Caki2 (cell line): ENCODE measurements around the gene TENT4A. TPM values are rescaled to one million over a fixed set of nuclear protein-coding genes. Genes with fewer than 3 reads are reported as not detected.
A peak's percentile ranks its signal among the peaks of the same experiment; 100 is the strongest.

ENCODE experiments used
- DNase-seq: peaks from one replicate; pipeline ENCODE4 v3.0.0-alpha.2; 2015; ENCODE audit warnings: low read depth
- in situ Hi-C: cut with HindIII; loops from 2 replicates; pipeline ENCODE4 v1.10.0; 2016; ENCODE audit warnings: low sequenced_read_pairs, low pct_unique_long_range_greater_than_20kb, mixed read lengths
- total RNA-seq: library from RNA; depleted of rRNA; stranded (reverse); fragments of >200 nt; shearing (Covaris generic); gene quantifications from 2 replicates; pipeline ENCODE4 v1.2.3, GENCODE V29; 2014; ENCODE audit warnings: low replicate concordance

Gene TENT4A
- total RNA-seq, 1 experiment from 2014 or later, result 6.2 TPM

DNA sequence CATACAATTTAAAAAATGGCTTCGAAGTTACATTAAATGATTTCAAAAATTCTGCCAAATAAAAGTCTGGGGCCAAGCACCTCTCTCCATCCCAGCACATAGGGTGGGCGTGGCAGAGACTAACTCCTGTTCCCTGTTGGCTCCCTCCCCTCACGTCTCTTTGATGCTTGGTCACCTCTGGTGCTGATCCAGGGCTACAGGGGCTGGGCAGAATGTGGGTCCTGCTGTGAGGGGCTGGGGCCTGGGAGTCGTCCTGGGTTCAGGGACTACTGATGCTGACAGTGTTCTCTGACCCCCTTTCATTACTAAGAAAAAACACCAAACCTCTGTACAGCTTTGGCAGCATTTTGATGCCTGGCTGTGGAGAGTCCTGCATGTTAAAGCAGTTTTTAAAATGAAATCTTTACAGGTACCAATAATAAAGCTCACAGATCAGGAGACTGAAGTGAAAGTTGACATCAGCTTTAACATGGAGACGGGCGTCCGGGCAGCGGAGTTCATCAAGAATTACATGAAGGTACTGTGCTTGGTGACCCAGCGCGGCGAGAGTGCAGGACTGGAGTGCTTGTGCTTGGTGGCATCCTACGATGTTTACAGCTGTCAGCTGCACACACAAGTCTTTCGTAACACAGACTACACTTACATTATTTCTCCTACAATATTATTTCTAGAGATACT lies 29.0 kb downstream of the TENT4A start:
- DNase-seq, result no peak
- in situ Hi-C loops, result no loop called here

- no peak for DNase-seq
- in situ Hi-C loops, result no loop called here
These were observed 29.9 kb downstream of the TENT4A start for GRCh38 chr5:6743161-6743560.

- DNase-seq, result no peak
- in situ Hi-C loops, result no loop called here
These were observed 31.8 kb downstream of the TENT4A start for GRCh38 chr5:6744841-6745705.

DNA sequence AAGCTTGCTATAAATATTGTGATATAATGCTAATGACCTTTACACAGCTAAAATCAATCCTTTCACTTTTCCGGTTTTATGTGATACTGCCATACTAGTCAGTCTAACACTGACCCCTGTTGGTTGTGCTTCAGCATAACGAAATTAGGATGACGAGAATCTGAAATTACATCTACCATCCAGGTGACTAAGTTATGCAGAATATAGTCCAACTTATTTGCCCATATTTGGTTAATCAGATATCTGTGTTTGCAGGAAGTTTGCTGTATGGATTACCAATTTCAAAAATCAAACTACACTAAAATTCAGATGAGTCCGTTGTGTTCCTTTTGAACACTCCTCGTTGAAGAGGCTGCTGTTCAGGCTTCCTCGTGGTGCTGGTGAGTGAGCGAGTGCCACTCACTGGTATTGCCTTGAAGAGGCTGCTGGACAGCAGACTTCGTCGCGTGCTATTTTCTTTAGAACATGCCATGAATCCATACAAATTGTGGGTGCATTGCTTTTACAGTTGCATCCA lies 32.5 kb downstream of the TENT4A start:
- in situ Hi-C loops, result no loop called here

DNA sequence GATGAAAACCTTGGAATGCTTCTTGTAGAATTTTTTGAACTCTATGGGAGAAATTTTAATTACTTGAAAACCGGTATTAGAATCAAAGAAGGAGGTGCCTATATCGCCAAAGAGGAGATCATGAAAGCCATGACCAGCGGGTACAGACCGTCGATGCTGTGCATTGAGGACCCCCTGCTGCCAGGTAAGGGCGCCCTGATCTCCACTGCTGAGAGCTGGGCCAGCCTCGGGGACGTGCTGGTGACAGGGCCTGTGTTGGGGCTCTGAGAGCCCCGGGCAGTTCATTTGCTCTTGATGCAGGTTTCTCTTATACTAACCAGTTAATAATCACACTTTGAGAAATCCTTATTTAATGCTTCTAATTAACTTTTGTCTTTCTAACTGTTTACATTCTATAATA lies 33.0 kb downstream of the TENT4A start:
- DNase-seq, result no peak
- in situ Hi-C loops, result no loop called here

More for the DNA sequence above, 32.5 kb downstream of the TENT4A start:
- peak; percentile 39 for DNase-seq

DNA sequence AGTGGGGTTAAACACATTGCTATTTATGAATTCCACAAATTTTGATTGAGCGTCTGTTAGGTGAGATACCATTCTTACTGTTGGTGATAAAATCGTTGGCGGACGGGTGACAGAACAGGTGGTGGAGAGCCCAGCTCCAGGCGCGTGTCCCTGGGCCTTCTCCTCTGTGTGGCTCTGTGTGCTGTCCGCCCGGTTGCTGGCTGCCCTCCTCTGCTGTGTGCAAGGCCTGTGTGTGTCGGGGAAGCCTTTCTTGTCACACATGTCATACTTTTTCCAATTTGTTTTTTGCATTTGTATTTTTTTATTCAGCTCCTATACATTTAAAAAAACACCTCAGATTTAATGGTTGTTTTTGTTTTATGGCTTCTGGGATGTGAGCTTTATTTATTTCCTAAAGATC lies 33.9 kb downstream of the TENT4A start:
- in situ Hi-C loops, result no loop called here
- DNase-seq, result no peak

- in situ Hi-C loops, result no loop called here
- no peak for DNase-seq
These were observed 34.9 kb downstream of the TENT4A start for GRCh38 chr5:6748142-6748541.

GRCh38 chr5:6749026-6749716 lies 35.9 kb downstream of the TENT4A start:
- no peak for DNase-seq
- in situ Hi-C loops, result no loop called here

DNA sequence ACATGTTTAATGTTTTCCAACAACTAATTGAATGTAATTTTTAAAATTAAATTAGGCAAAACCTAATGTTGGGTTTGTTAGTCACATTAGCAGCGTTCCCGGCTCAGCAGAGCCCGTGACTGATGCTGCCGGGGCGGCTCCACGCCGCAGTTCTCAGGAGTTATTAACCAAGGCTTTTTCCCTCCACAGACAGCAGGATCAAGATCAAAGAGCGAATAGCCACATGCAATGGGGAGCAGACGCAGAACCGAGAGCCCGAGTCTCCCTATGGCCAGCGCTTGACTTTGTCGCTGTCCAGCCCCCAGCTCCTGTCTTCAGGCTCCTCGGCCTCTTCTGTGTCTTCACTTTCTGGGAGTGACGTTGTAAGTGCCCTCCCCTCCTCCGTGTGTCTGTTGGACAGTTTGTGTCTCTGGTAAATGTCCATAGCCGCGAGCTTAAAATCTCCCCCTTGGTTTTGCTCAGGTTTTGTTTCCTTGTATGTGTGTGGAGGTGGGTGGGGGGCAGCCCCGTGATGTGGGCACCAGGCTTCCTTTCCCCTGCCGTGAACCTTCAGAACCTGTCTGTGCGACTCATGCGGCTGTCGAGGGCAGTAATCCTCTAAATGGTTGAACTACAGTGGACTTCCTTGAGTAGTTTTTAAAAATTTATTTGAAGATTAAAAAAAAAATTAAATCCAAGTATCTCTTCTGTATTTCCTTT lies 37.1 kb downstream of the TENT4A start:
- in situ Hi-C loops, result no loop called here
- DNase-seq, result no peak

- DNase-seq, result no peak
- in situ Hi-C loops, result no loop called here
These were observed 37.9 kb downstream of the TENT4A start for GRCh38 chr5:6750951-6751685.

GRCh38 chr5:6752236-6752635 lies 39.0 kb downstream of the TENT4A start:
- DNase-seq, result no peak
- in situ Hi-C loops, result no loop called here

DNA sequence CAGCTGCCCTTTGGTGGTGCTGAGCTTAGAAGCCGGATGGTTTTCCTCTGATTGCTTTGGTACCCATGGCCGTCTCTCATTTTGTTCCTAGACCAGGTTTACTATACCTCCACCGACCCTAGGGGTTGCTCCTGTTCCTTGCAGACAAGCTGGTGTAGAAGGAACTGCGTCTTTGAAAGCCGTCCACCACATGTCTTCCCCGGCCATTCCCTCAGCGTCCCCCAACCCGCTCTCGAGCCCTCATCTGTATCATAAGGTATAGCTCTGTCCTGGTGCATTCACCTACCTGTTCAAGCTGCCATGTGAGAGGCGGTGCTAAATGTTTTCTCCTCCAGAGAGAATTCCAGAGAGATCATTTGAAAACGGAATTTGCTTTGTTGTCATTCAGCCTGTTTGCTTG lies 39.5 kb downstream of the TENT4A start:
- in situ Hi-C loops, result no loop called here
- no peak for DNase-seq

GRCh38 chr5:6753851-6754250 lies 40.6 kb downstream of the TENT4A start:
- in situ Hi-C loops, result no loop called here
- DNase-seq, result no peak

- no peak for DNase-seq
- in situ Hi-C loops, result no loop called here
These were observed 41.5 kb downstream of the TENT4A start for GRCh38 chr5:6754766-6755165.

- no peak for DNase-seq
- in situ Hi-C loops, result no loop called here
These were observed 42.3 kb downstream of the TENT4A start for GRCh38 chr5:6755519-6755918.

DNA sequence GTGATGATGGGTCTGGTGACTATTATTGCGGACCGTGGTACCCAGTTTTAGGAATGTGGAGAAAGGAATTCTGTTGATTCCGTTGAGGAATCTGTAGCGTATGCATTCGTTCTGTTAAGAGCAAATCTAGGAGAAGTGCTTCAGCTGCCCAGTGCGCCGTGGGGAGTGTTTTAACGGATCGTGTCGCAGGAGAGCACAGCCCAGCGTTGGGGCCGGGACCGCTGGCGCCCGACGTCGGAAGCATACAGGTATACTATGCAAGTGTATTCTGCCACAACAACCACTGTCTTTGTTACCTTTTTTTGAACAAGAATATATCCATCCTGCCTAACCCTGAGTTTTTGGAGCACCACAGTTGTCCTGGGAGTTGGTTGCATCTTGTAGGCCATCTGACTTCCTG lies 42.7 kb downstream of the TENT4A start:
- no peak for DNase-seq
- in situ Hi-C loops, result no loop called here

- in situ Hi-C loops, result no loop called here
- no peak for DNase-seq
These were observed 44.3 kb downstream of the TENT4A start for GRCh38 chr5:6757414-6757969.
